HepG2 (cell line): ENCODE data around the gene IBTK. TPM values are rescaled to one million over a fixed set of nuclear protein-coding genes. Genes with fewer than 3 reads are reported as not detected.

Experiments used
- ATAC-seq: fragments of 200-7000 bp; cut with Tn5 transposase; 3 replicates; pipeline ENCODE4 v1.9.1; 2020; ENCODE audit warnings: mild to moderate bottlenecking, moderate library complexity
- BruUV-seq: library from RNA; stranded (reverse); fragments of 400-500 nt; replicated peaks from 2 replicates; lab custom pipeline; 2021; lab: Mats Ljungman, UMichigan
- CTCF ChIA-PET: fragments of 300-600 bp; formaldehyde crosslinking; extraction: SDS; loops from one replicate; lab custom pipeline; 2021; ENCODE audit warnings: low total read pairs, inconsistent platforms, low intra/inter-chr PET ratio; lab: Yijun Ruan, JAX
- POLR2A ChIA-PET: fragments of 350-600 bp; sonication (Branson Sonifier 250); formaldehyde crosslinking; loops from one replicate; lab custom pipeline; 2020; ENCODE audit warnings: antibody characterized with exemption, inconsistent platforms; lab: Yijun Ruan, JAX
- DNase-seq: peaks from one replicate; pipeline ENCODE4 v3.0.0-alpha.2; 2015; ENCODE audit warnings: low spot score
- FAIRE-seq: peaks from 3 replicates; lab custom pipeline; 2011; peaks lifted over from hg19 to GRCh38; lab: Jason Lieb, UNC
- H2AFZ ChIP-seq: one replicate; pipeline ENCODE4 v1.6.1; 2011; ENCODE audit warnings: low read length, inconsistent platforms
- H3K27ac ChIP-seq: fragments of 300-600 bp; 3 replicates; pipeline ENCODE4 v1.8.0; 2011; ENCODE audit warnings: mixed run types, mild to moderate bottlenecking, mixed read lengths, low read length, inconsistent platforms; ENCODE audit not compliant: insufficient read depth; ENCODE audit errors: extremely low read length
- H3K27me3 ChIP-seq, 2 experiments: fragments of 200-600 bp in 1 of 2; 2 replicates in 1 of 2; 3 replicates in 1 of 2; pipeline versions ENCODE4 v1.6.0 to v1.8.0; 2011; ENCODE audit warnings: low read length in 2 of 2, mild to moderate bottlenecking in 2 of 2, moderate library complexity in 2 of 2, inconsistent platforms in 1 of 2; ENCODE audit not compliant: insufficient read depth in 2 of 2, control insufficient read depth in 1 of 2
- H3K36me3 ChIP-seq, 2 experiments: fragments of 200-600 bp in 1 of 2; replicated peaks in 1 of 2; 2 replicates in 1 of 2; 3 replicates in 1 of 2; pipeline versions ENCODE4 v1.5.1 to v1.8.0; 2011; ENCODE audit warnings: low read length in 2 of 2, inconsistent platforms in 1 of 2; ENCODE audit not compliant: insufficient read depth in 2 of 2, control insufficient read depth in 1 of 2
- H3K4me1 ChIP-seq: 2 replicates; pipeline ENCODE4 v1.5.1; 2012; ENCODE audit warnings: low read length, inconsistent platforms; ENCODE audit not compliant: insufficient read depth
- H3K4me2 ChIP-seq: 2 replicates; pipeline ENCODE4 v1.6.0; 2011; ENCODE audit warnings: low read depth, low read length, inconsistent platforms
- H3K4me3 ChIP-seq, 3 experiments: fragments of 200-600 bp in 1 of 3; sonication (generic), shearing (Covaris generic) in 1 of 3; replicated peaks in 1 of 3; 2 replicates each; pipeline ENCODE4 v1.5.1; 2011 to 2016; ENCODE audit warnings: low read length in 3 of 3, inconsistent platforms in 2 of 3, low read depth in 2 of 3, mild to moderate bottlenecking in 2 of 3, control low read depth in 1 of 3, mixed read lengths in 1 of 3; ENCODE audit not compliant: insufficient read depth in 1 of 3
- H3K79me2 ChIP-seq: one replicate; pipeline ENCODE4 v1.6.1; 2011; ENCODE audit warnings: low read length, inconsistent platforms; ENCODE audit not compliant: insufficient read depth
- H3K9ac ChIP-seq: 2 replicates; pipeline ENCODE4 v1.6.0; 2011; ENCODE audit warnings: mild to moderate bottlenecking, low read depth, low read length, inconsistent platforms; ENCODE audit not compliant: insufficient read depth
- H3K9me3 ChIP-seq: 2 replicates; pipeline ENCODE4 v1.5.1; 2012; ENCODE audit warnings: mild to moderate bottlenecking, low read length
- H4K20me1 ChIP-seq: 2 replicates; pipeline ENCODE4 v1.6.0; 2011; ENCODE audit warnings: inconsistent platforms, mild to moderate bottlenecking, low read length, moderate library complexity; ENCODE audit not compliant: insufficient read depth
- CC2D1A ChIP-seq: sonication (generic); formaldehyde crosslinking; IDR thresholded peaks from 2 replicates; pipeline ENCODE4 v1.8.1; 2023; ENCODE audit warnings: mild to moderate bottlenecking, missing genetic modification reagents
- FOXK2 ChIP-seq: fragments of 450-650 bp; IDR thresholded peaks from 2 replicates; pipeline ENCODE4 v1.6.1; 2016
- PTBP1 ChIP-seq: fragments of 200-400 bp; formaldehyde crosslinking; IDR thresholded peaks from 2 replicates; pipeline ENCODE4 v1.6.1; 2018; ENCODE audit warnings: low read length, low read depth; ENCODE audit not compliant: poor library complexity, severe bottlenecking
- SIX4 ChIP-seq: sonication (generic); formaldehyde crosslinking; IDR thresholded peaks from 2 replicates; pipeline ENCODE4 v1.4.0; 2020; ENCODE audit warnings: missing genetic modification reagents
- ZMYM2 ChIP-seq: sonication (generic); formaldehyde crosslinking; IDR thresholded peaks from 2 replicates; pipeline ENCODE4 v1.8.0; 2022; ENCODE audit warnings: mild to moderate bottlenecking, missing genetic modification reagents
- ZNF263 ChIP-seq: sonication (generic); formaldehyde crosslinking; IDR thresholded peaks from 2 replicates; pipeline ENCODE4 v1.4.0; 2020; ENCODE audit warnings: missing genetic modification reagents
- ZNF354B ChIP-seq: sonication (generic); formaldehyde crosslinking; IDR thresholded peaks from 2 replicates; pipeline ENCODE4 v1.8.0; 2022; ENCODE audit warnings: mild to moderate bottlenecking, missing genetic modification reagents
- WGBS: methylation state at CpG from one replicate; pipeline ENCODE4 v1.1.6; 2017; ENCODE audit warnings: low lambda C conversion rate; 5-methylcytosine and 5-hydroxymethylcytosine counted together
- in situ Hi-C: cut with HindIII; loops from 2 replicates; pipeline ENCODE4 v1.10.0; 2017; ENCODE audit warnings: low pct_unique_long_range_greater_than_20kb; ENCODE audit not compliant: extremely low pct_ligation_motif_present
- intact Hi-C: fragments of 100-400 bp; cut with micrococcal nuclease; formaldehyde crosslinking; loops from one replicate; pipeline ENCODE4 v1.10.0; 2022; ENCODE audit not compliant: unreplicated experiment
- polyA plus RNA-seq, 8 experiments: library from polyadenylated mRNA; depleted of rRNA in 3 of 8; stranded (reverse) in 7 of 8; unstranded in 1 of 8; fragments of >200 nt; fragmentation: Illumina TruSeq in 4 of 8; extraction: Trizol in 4 of 8; gene quantifications; 2 replicates each; pipeline versions ENCODE4 v1.2.1 to v1.2.3, GENCODE V29; 2011 to 2016; ENCODE audit warnings: low read depth in 4 of 8, missing spikeins in 1 of 8, mixed read lengths in 1 of 8; ENCODE audit not compliant: insufficient read depth in 1 of 8
- total RNA-seq, 5 experiments: library from RNA; depleted of rRNA; stranded (reverse); fragments of >200 nt; fragmentation: Illumina TruSeq; extraction: Trizol; gene quantifications; 2 replicates each; pipeline ENCODE4 v1.2.3, GENCODE V29; 2016; ENCODE audit warnings: low read depth in 1 of 5
- TF ChIP-seq, protein P1 (sequence below): sonication (generic); formaldehyde crosslinking; IDR thresholded peaks from 2 replicates; pipeline ENCODE4 v1.5.0; 2020; ENCODE audit warnings: missing genetic modification reagents
- TF ChIP-seq, protein P2 (sequence below): sonication (generic); formaldehyde crosslinking; IDR thresholded peaks from 2 replicates; pipeline ENCODE4 v1.4.0; 2020; ENCODE audit warnings: missing genetic modification reagents
- TF ChIP-seq, protein P3 (sequence below): sonication (generic); formaldehyde crosslinking; IDR thresholded peaks from 2 replicates; pipeline ENCODE4 v1.4.0; 2020; ENCODE audit warnings: missing genetic modification reagents
- TF ChIP-seq, protein P4 (sequence below): IDR thresholded peaks from 2 replicates; pipeline ENCODE4 v1.6.1; 2016

IBTK gene
- total and polyA plus RNA-seq, 2 of the 13 experiments (the other 11 are each of a cell fraction or from before 2014, with no cell fraction given): 23.8 to 60.0 TPM

DNA sequence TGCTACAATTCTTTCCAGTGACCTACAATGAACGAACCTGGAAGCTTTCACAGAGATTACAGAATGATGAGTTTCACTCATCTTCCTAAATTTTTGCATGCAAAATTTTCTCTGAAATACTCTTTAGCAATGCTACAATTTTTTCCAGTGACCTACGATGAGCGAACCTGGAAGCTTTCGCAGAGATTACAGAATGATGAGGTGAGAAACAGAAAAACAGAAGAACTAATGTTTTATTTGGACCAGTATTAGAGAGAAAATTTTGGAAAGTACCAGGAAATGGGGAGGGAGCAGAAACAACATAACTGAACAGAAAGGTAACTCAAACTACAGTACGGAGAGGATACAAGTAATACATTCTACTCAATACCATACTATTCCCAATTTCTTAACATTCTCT is 75.0 kb downstream of the IBTK start:
- Histone ChIP-seq H3K27ac (no peak overlapping the region), H3K27me3 (no peaks in the 10 kb centered on the region), H2AFZ (no peak overlapping the region), H3K9me3 (no peaks in the 10 kb centered on the region), H3K36me3 (peaks cover 2 to 60% of the 10 kb centered on the region in 2 experiments), H3K4me3 (no peak overlapping the region), H4K20me1 (no peaks in the 10 kb centered on the region), H3K4me1 (no peaks in the 10 kb centered on the region), H3K9ac (no peak overlapping the region), H3K79me2 (no peaks in the 10 kb centered on the region), H3K4me2 (no peak overlapping the region)
- ATAC-seq: no peak
- no peak for TF ChIP-seq FOXK2
- no peak for TF ChIP-seq PTBP1
- TF ChIP-seq ZNF354B (CRISPR knock-in tag): no peak
- TF ChIP-seq, protein P1, sequence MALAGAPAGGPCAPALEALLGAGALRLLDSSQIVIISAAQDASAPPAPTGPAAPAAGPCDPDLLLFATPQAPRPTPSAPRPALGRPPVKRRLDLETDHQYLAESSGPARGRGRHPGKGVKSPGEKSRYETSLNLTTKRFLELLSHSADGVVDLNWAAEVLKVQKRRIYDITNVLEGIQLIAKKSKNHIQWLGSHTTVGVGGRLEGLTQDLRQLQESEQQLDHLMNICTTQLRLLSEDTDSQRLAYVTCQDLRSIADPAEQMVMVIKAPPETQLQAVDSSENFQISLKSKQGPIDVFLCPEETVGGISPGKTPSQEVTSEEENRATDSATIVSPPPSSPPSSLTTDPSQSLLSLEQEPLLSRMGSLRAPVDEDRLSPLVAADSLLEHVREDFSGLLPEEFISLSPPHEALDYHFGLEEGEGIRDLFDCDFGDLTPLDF (CRISPR knock-in tag): no peak
- no peak for TF ChIP-seq ZMYM2 (CRISPR knock-in tag)
- no peak for TF ChIP-seq SIX4 (CRISPR knock-in tag)
- no peak for TF ChIP-seq CC2D1A (CRISPR knock-in tag)
- TF ChIP-seq, protein P2, sequence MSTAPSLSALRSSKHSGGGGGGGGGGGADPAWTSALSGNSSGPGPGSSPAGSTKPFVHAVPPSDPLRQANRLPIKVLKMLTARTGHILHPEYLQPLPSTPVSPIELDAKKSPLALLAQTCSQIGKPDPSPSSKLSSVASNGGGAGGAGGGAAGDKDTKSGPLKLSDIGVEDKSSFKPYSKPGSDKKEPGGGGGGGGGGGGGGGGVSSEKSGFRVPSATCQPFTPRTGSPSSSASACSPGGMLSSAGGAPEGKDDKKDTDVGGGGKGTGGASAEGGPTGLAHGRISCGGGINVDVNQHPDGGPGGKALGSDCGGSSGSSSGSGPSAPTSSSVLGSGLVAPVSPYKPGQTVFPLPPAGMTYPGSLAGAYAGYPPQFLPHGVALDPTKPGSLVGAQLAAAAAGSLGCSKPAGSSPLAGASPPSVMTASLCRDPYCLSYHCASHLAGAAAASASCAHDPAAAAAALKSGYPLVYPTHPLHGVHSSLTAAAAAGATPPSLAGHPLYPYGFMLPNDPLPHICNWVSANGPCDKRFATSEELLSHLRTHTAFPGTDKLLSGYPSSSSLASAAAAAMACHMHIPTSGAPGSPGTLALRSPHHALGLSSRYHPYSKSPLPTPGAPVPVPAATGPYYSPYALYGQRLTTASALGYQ: no peak
- no peak for TF ChIP-seq ZNF263 (CRISPR knock-in tag)
- TF ChIP-seq, protein P3, sequence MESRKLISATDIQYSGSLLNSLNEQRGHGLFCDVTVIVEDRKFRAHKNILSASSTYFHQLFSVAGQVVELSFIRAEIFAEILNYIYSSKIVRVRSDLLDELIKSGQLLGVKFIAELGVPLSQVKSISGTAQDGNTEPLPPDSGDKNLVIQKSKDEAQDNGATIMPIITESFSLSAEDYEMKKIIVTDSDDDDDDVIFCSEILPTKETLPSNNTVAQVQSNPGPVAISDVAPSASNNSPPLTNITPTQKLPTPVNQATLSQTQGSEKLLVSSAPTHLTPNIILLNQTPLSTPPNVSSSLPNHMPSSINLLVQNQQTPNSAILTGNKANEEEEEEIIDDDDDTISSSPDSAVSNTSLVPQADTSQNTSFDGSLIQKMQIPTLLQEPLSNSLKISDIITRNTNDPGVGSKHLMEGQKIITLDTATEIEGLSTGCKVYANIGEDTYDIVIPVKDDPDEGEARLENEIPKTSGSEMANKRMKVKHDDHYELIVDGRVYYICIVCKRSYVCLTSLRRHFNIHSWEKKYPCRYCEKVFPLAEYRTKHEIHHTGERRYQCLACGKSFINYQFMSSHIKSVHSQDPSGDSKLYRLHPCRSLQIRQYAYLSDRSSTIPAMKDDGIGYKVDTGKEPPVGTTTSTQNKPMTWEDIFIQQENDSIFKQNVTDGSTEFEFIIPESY (CRISPR knock-in tag): no peak
- TF ChIP-seq, protein P4, sequence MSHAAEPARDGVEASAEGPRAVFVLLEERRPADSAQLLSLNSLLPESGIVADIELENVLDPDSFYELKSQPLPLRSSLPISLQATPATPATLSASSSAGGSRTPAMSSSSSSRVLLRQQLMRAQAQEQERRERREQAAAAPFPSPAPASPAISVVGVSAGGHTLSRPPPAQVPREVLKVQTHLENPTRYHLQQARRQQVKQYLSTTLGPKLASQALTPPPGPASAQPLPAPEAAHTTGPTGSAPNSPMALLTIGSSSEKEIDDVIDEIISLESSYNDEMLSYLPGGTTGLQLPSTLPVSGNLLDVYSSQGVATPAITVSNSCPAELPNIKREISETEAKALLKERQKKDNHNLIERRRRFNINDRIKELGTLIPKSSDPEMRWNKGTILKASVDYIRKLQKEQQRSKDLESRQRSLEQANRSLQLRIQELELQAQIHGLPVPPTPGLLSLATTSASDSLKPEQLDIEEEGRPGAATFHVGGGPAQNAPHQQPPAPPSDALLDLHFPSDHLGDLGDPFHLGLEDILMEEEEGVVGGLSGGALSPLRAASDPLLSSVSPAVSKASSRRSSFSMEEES (CRISPR knock-in tag): no peak
- POLR2A ChIA-PET: no interaction called here
- no peak for FAIRE-seq
- no peak for DNase-seq
- intact Hi-C loops (loop anchor here (10.0 kb wide), 2 partner anchors 128 to 328 kb away; no protein-coding TSS in a partner anchor), in situ Hi-C loops (no loop called here)
- CTCF ChIA-PET: no interaction called here
- no TSS peak for BruUV-seq
- 95% methylated on average over 5 of the region's 5 CpGs for WGBS
